GM12878 (cell line): ENCODE results near the gene OR9G1. TPM values are rescaled to one million over a fixed set of nuclear protein-coding genes. Genes with fewer than 3 reads are reported as not detected.

ENCODE experiments used
- ATAC-seq: fragments of 200-7000 bp; cut with Tn5 transposase; 3 replicates; pipeline ENCODE4 v1.9.1; 2020; ENCODE audit warnings: mild to moderate bottlenecking, moderate library complexity
- BruUV-seq: library from RNA; stranded (reverse); fragments of 400-500 nt; replicated peaks from 2 replicates; lab custom pipeline; 2021; lab: Mats Ljungman, UMichigan
- CTCF ChIA-PET: fragments of 300-600 bp; sonication (Branson Sonifier 250); formaldehyde crosslinking; extraction: SDS; loops from one replicate; lab custom pipeline; 2021; ENCODE audit warnings: inconsistent platforms; lab: Yijun Ruan, JAX
- POLR2A ChIA-PET: fragments of 350-600 bp; formaldehyde crosslinking; extraction: SDS; loops from one replicate; lab custom pipeline; 2021; ENCODE audit warnings: inconsistent platforms; lab: Charles Lee
- RAD21 ChIA-PET: fragments of 300-600 bp; sonication (Branson Sonifier 250); formaldehyde crosslinking; loops from one replicate; lab custom pipeline; 2023; ENCODE audit warnings: antibody characterized with exemption; ENCODE audit not compliant: unreplicated experiment; lab: Charles Lee
- SMC1A ChIA-PET: fragments of 300-600 bp; sonication (Branson Sonifier 250); formaldehyde crosslinking; loops from one replicate; lab custom pipeline; 2023; ENCODE audit not compliant: unreplicated experiment, uncharacterized antibody; lab: Charles Lee
- DNase-seq: peaks from one replicate; pipeline ENCODE4 v3.0.0-alpha.2; 2011; ENCODE audit warnings: low read depth, low spot score
- FAIRE-seq: peaks from 3 replicates; lab custom pipeline; 2011; peaks lifted over from hg19 to GRCh38; lab: Jason Lieb, UNC
- H2AFZ ChIP-seq: 2 replicates; pipeline ENCODE4 v1.6.0; 2011; ENCODE audit warnings: low read depth, low read length, control low read depth; ENCODE audit not compliant: control insufficient read depth
- H3K27ac ChIP-seq: 2 replicates; pipeline ENCODE4 v1.5.1; 2011; ENCODE audit warnings: control low read depth; ENCODE audit not compliant: control insufficient read depth, insufficient read depth
- H3K27me3 ChIP-seq, 2 experiments: replicated peaks in 1 of 2; 2 replicates each; pipeline versions ENCODE4 v1.6.0 to v1.6.1; 2011; ENCODE audit warnings: low read length in 1 of 2; ENCODE audit not compliant: control insufficient read depth in 2 of 2, insufficient read depth in 2 of 2
- H3K36me3 ChIP-seq, 2 experiments: 2 replicates each; pipeline ENCODE4 v1.5.1; 2011; ENCODE audit warnings: low read length in 1 of 2; ENCODE audit not compliant: control insufficient read depth in 2 of 2, insufficient read depth in 2 of 2
- H3K4me1 ChIP-seq: 2 replicates; pipeline ENCODE4 v1.6.1; 2011; ENCODE audit warnings: mild to moderate bottlenecking, low read length, moderate library complexity, mixed read lengths; ENCODE audit not compliant: control insufficient read depth, insufficient read depth
- H3K4me2 ChIP-seq: 2 replicates; pipeline ENCODE4 v1.6.0; 2011; ENCODE audit warnings: control low read depth; ENCODE audit not compliant: control insufficient read depth, insufficient read depth
- H3K4me3 ChIP-seq: fragments of 200-600 bp; sonication (generic); 2 replicates; pipeline ENCODE4 v1.5.1; 2016
- H3K79me2 ChIP-seq: 2 replicates; pipeline ENCODE4 v1.6.0; 2011; ENCODE audit warnings: low read length; ENCODE audit not compliant: control insufficient read depth, insufficient read depth
- H3K9ac ChIP-seq: 2 replicates; pipeline ENCODE4 v1.8.0; 2011; ENCODE audit warnings: low read length, control low read depth, mixed read lengths; ENCODE audit not compliant: control insufficient read depth, insufficient read depth
- H3K9me3 ChIP-seq: replicated peaks from 3 replicates; pipeline ENCODE4 v1.5.1; 2011; ENCODE audit warnings: mild to moderate bottlenecking, low read length; ENCODE audit not compliant: control insufficient read depth, insufficient read depth
- H4K20me1 ChIP-seq: 2 replicates; pipeline ENCODE4 v1.6.0; 2011; ENCODE audit not compliant: control insufficient read depth, insufficient read depth
- ASH2L ChIP-seq: fragments of 300-600, 200-600 bp; sonication (generic); IDR thresholded peaks from 2 replicates; pipeline ENCODE4 v1.6.1; 2017; ENCODE audit warnings: low read depth, mild to moderate bottlenecking, borderline replicate concordance
- ATF7 ChIP-seq: fragments of 450-650 bp; IDR thresholded peaks from 2 replicates; pipeline ENCODE4 v1.6.1; 2016; ENCODE audit warnings: low read depth, mild to moderate bottlenecking
- CHD1 ChIP-seq: IDR thresholded peaks from 2 replicates; pipeline ENCODE4 v1.6.1; 2012; ENCODE audit warnings: low read depth, low read length, improper control_type of control experiment
- CREM ChIP-seq: IDR thresholded peaks from 2 replicates; pipeline ENCODE4 v1.6.1; 2014; ENCODE audit warnings: antibody characterized with exemption, low read depth
- ESRRA ChIP-seq: IDR thresholded peaks from 2 replicates; pipeline ENCODE4 v1.6.1; 2012; ENCODE audit warnings: mild to moderate bottlenecking, low read length, improper control_type of control experiment
- FOXK2 ChIP-seq: fragments of 450-650 bp; IDR thresholded peaks from 2 replicates; pipeline ENCODE4 v1.6.1; 2017; ENCODE audit warnings: mild to moderate bottlenecking, moderate library complexity
- NFYB ChIP-seq: IDR thresholded peaks from 2 replicates; pipeline ENCODE4 v1.6.1; 2011; ENCODE audit warnings: low read depth, mild to moderate bottlenecking, low read length, improper control_type of control experiment, moderate library complexity; ENCODE audit not compliant: insufficient read depth
- POLR2AphosphoS5 ChIP-seq: IDR thresholded peaks from 2 replicates; pipeline ENCODE4 v1.6.1; 2011; ENCODE audit warnings: mild to moderate bottlenecking, low read length, inconsistent platforms
- SPI1 ChIP-seq: IDR thresholded peaks from 2 replicates; pipeline ENCODE4 v1.6.1; 2011; ENCODE audit warnings: low read depth, mild to moderate bottlenecking, low read length, moderate library complexity, borderline replicate concordance; ENCODE audit not compliant: insufficient read depth
- ZNF274 ChIP-seq: IDR thresholded peaks from one replicate; pipeline ENCODE4 v1.8.0; 2011; ENCODE audit not compliant: insufficient read length, insufficient read depth
- ZSCAN29 ChIP-seq: fragments of 450-650 bp; IDR thresholded peaks from 2 replicates; pipeline ENCODE4 v1.6.1; 2017; ENCODE audit warnings: mild to moderate bottlenecking, moderate library complexity
- WGBS: methylation state at CpG from one replicate; pipeline ENCODE4 v1.1.6; 2016; ENCODE audit warnings: low lambda C conversion rate; ENCODE audit not compliant: insufficient replicate concordance, insufficient coverage; ENCODE audit errors: missing lambda C conversion rate; 5-methylcytosine and 5-hydroxymethylcytosine counted together
- in situ Hi-C: fragments of 300-500 bp; cut with MboI; formaldehyde crosslinking; loops from 9 replicates; pipeline ENCODE4 v1.14.3; 2018; ENCODE audit warnings: mixed read lengths
- intact Hi-C: fragments of 100-400 bp; cut with micrococcal nuclease; formaldehyde crosslinking; loops from one replicate; pipeline ENCODE4 v1.14.2; 2022; ENCODE audit not compliant: unreplicated experiment
- polyA plus RNA-seq, 11 experiments: library from polyadenylated mRNA; depleted of rRNA in 4 of 11; unstranded in 6 of 11; stranded (reverse) in 5 of 11; fragments of >200 nt; fragmentation: Nextera tagmentation in 4 of 11; fragmentation: Illumina TruSeq in 1 of 11; extraction: Ambion mirVana in 4 of 11; extraction: Trizol in 1 of 11; gene quantifications; 1 replicate in 1 of 11; 2 replicates in 10 of 11; pipeline versions ENCODE4 v1.2.1 to v1.2.3, GENCODE V29; 2011 to 2016; ENCODE audit warnings: inconsistent platforms in 2 of 11, missing spikeins in 2 of 11, low read depth in 1 of 11
- total RNA-seq, 4 experiments: library from RNA; depleted of rRNA in 3 of 4; stranded (reverse); fragments of >200 nt in 3 of 4; fragmentation: Illumina TruSeq in 1 of 4; extraction: Trizol in 1 of 4; gene quantifications; 2 replicates each; pipeline versions ENCODE4 v1.2.1 to v1.2.3, GENCODE V29; 2013 to 2021
- TF ChIP-seq, protein P1 (sequence below): fragments of 150-350 bp; IDR thresholded peaks from 2 replicates; pipeline ENCODE4 v1.6.1; 2016; ENCODE audit warnings: low read depth, low read length
- TF ChIP-seq, protein P2 (sequence below): IDR thresholded peaks from 2 replicates; pipeline ENCODE4 v1.6.1; 2012; ENCODE audit warnings: improper control_type of control experiment, low read depth, low read length; ENCODE audit not compliant: insufficient replicate concordance
- TF ChIP-seq, protein P3 (sequence below): IDR thresholded peaks from 2 replicates; pipeline ENCODE4 v1.6.1; 2011; ENCODE audit warnings: borderline replicate concordance, low read depth, mild to moderate bottlenecking, moderate library complexity, mixed read lengths, low read length; ENCODE audit not compliant: insufficient read depth; ENCODE audit errors: extremely low read length

The OR9G1 gene
- total and polyA plus RNA-seq, 10 of the 15 experiments (the other 5 are each of a cell fraction or from before 2014, with no cell fraction given): not detected

DNA sequence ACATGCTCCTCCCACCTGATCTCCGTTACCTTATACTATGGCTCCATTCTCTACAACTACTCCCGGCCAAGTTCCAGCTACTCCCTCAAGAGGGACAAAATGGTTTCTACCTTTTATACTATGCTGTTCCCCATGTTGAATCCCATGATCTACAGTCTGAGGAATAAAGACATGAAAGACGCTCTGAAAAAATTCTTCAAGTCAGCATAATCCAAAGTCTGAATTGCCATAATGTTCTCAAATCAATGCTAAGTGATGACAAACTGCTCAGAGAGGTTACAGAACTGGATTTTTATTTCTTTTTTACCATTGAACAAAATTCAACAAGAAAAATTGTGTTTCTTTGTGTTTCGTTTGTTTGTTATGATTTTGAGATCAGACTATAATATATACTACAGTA is 42.0 kb downstream of the OR9G1 start:
- Histone ChIP-seq H3K9me3 (no peaks in the 10 kb centered on the region), H3K4me2 (no peak overlapping the region), H3K9ac (no peak overlapping the region), H3K79me2 (no peaks in the 10 kb centered on the region), H3K4me1 (no peaks in the 10 kb centered on the region), H2AFZ (no peak overlapping the region), H3K27ac (no peak overlapping the region), H3K27me3 (no peaks in the 10 kb centered on the region), H3K36me3 (no peaks in the 10 kb centered on the region), H4K20me1 (no peaks in the 10 kb centered on the region), H3K4me3 (no peak overlapping the region)
- WGBS: 10% methylated on average over 4 of the region's 4 CpGs
- BruUV-seq: no TSS peak
- TF ChIP-seq ZNF274 (no peak), CHD1 (no peak), SPI1 (no peak), ASH2L (no peak), FOXK2 (no peak), CREM (no peak), ATF7 (no peak), POLR2AphosphoS5 (no peak), NFYB (no peak), ESRRA (no peak), ZSCAN29 (no peak)
- TF ChIP-seq, protein P1, sequence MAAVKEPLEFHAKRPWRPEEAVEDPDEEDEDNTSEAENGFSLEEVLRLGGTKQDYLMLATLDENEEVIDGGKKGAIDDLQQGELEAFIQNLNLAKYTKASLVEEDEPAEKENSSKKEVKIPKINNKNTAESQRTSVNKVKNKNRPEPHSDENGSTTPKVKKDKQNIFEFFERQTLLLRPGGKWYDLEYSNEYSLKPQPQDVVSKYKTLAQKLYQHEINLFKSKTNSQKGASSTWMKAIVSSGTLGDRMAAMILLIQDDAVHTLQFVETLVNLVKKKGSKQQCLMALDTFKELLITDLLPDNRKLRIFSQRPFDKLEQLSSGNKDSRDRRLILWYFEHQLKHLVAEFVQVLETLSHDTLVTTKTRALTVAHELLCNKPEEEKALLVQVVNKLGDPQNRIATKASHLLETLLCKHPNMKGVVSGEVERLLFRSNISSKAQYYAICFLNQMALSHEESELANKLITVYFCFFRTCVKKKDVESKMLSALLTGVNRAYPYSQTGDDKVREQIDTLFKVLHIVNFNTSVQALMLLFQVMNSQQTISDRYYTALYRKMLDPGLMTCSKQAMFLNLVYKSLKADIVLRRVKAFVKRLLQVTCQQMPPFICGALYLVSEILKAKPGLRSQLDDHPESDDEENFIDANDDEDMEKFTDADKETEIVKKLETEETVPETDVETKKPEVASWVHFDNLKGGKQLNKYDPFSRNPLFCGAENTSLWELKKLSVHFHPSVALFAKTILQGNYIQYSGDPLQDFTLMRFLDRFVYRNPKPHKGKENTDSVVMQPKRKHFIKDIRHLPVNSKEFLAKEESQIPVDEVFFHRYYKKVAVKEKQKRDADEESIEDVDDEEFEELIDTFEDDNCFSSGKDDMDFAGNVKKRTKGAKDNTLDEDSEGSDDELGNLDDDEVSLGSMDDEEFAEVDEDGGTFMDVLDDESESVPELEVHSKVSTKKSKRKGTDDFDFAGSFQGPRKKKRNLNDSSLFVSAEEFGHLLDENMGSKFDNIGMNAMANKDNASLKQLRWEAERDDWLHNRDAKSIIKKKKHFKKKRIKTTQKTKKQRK: no peak
- TF ChIP-seq, protein P2, sequence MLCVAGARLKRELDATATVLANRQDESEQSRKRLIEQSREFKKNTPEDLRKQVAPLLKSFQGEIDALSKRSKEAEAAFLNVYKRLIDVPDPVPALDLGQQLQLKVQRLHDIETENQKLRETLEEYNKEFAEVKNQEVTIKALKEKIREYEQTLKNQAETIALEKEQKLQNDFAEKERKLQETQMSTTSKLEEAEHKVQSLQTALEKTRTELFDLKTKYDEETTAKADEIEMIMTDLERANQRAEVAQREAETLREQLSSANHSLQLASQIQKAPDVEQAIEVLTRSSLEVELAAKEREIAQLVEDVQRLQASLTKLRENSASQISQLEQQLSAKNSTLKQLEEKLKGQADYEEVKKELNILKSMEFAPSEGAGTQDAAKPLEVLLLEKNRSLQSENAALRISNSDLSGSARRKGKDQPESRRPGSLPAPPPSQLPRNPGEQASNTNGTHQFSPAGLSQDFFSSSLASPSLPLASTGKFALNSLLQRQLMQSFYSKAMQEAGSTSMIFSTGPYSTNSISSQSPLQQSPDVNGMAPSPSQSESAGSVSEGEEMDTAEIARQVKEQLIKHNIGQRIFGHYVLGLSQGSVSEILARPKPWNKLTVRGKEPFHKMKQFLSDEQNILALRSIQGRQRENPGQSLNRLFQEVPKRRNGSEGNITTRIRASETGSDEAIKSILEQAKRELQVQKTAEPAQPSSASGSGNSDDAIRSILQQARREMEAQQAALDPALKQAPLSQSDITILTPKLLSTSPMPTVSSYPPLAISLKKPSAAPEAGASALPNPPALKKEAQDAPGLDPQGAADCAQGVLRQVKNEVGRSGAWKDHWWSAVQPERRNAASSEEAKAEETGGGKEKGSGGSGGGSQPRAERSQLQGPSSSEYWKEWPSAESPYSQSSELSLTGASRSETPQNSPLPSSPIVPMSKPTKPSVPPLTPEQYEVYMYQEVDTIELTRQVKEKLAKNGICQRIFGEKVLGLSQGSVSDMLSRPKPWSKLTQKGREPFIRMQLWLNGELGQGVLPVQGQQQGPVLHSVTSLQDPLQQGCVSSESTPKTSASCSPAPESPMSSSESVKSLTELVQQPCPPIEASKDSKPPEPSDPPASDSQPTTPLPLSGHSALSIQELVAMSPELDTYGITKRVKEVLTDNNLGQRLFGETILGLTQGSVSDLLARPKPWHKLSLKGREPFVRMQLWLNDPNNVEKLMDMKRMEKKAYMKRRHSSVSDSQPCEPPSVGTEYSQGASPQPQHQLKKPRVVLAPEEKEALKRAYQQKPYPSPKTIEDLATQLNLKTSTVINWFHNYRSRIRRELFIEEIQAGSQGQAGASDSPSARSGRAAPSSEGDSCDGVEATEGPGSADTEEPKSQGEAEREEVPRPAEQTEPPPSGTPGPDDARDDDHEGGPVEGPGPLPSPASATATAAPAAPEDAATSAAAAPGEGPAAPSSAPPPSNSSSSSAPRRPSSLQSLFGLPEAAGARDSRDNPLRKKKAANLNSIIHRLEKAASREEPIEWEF: no peak
- TF ChIP-seq, protein P3, sequence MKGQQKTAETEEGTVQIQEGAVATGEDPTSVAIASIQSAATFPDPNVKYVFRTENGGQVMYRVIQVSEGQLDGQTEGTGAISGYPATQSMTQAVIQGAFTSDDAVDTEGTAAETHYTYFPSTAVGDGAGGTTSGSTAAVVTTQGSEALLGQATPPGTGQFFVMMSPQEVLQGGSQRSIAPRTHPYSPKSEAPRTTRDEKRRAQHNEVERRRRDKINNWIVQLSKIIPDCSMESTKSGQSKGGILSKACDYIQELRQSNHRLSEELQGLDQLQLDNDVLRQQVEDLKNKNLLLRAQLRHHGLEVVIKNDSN: no peak
- in situ Hi-C loops: no loop called here
- ChIA-PET RAD21 (no interaction called here), SMC1A (no interaction called here), POLR2A (no interaction called here), CTCF (no interaction called here)
- intact Hi-C loops: no loop called here
- no peak for DNase-seq
- no peak for ATAC-seq
- no peak for FAIRE-seq
